Endodermal cell (in vitro differentiated cells): Measurements from ENCODE around the gene SSBP3. TPM values are rescaled to one million over a fixed set of nuclear protein-coding genes. Genes with fewer than 3 reads are reported as not detected.

Source experiments
- DNase-seq: peaks from one replicate; pipeline ENCODE4 v3.0.0-alpha.2; 2017
- H3K27ac ChIP-seq: 2 replicates; pipeline ENCODE4 v1.5.1; 2013; ENCODE audit warnings: mild to moderate bottlenecking, low read depth, low read length, moderate library complexity
- H3K27me3 ChIP-seq: 2 replicates; pipeline ENCODE4 v1.6.1; 2013; ENCODE audit warnings: mild to moderate bottlenecking, low read length, moderate library complexity; ENCODE audit not compliant: insufficient read depth, control insufficient read depth, poor library complexity, severe bottlenecking
- H3K36me3 ChIP-seq: 2 replicates; pipeline ENCODE4 v1.7.0; 2013; ENCODE audit warnings: mild to moderate bottlenecking, low read length, moderate library complexity; ENCODE audit not compliant: control insufficient read depth, insufficient read depth
- H3K4me1 ChIP-seq: one replicate; pipeline ENCODE4 v1.7.0; 2013; ENCODE audit warnings: low read length; ENCODE audit not compliant: control insufficient read depth, insufficient read depth
- H3K4me3 ChIP-seq: 2 replicates; pipeline ENCODE4 v1.5.1; 2013; ENCODE audit warnings: mild to moderate bottlenecking, low read length, moderate library complexity
- H3K9ac ChIP-seq: 2 replicates; pipeline ENCODE4 v1.6.1; 2013; ENCODE audit warnings: mild to moderate bottlenecking, low read length, moderate library complexity; ENCODE audit not compliant: poor library complexity, severe bottlenecking; ENCODE audit errors: extremely low read depth
- H3K9me3 ChIP-seq: 2 replicates; pipeline ENCODE4 v1.6.1; 2013; ENCODE audit warnings: mild to moderate bottlenecking, low read length, moderate library complexity; ENCODE audit not compliant: control insufficient read depth
- H3K27ac Mint-ChIP-seq: 2 replicates; pipeline ENCODE4 v1.8.0; 2020; ENCODE audit warnings: mixed read lengths
- H3K27me3 Mint-ChIP-seq: 2 replicates; pipeline ENCODE4 v1.8.0; 2021; ENCODE audit warnings: mild to moderate bottlenecking, mixed read lengths; ENCODE audit not compliant: insufficient read depth
- H3K36me3 Mint-ChIP-seq: 2 replicates; pipeline ENCODE4 v1.8.0; 2020; ENCODE audit warnings: low read depth, mixed read lengths
- H3K4me1 Mint-ChIP-seq: 2 replicates; pipeline ENCODE4 v1.8.0; 2020; ENCODE audit warnings: mixed read lengths
- H3K4me3 Mint-ChIP-seq: 2 replicates; pipeline ENCODE4 v1.8.0; 2020; ENCODE audit warnings: mild to moderate bottlenecking, moderate library complexity, mixed read lengths
- H3K9me3 Mint-ChIP-seq: 2 replicates; pipeline ENCODE4 v1.8.0; 2020; ENCODE audit warnings: mild to moderate bottlenecking, mixed read lengths
- WGBS, 2 experiments: methylation state at CpG; one replicate each; pipeline versions ENCODE4 v1.1.5 to v1.1.7; 2013; ENCODE audit warnings: missing lambda C conversion rate in 2 of 2, mixed read lengths in 1 of 2; ENCODE audit not compliant: insufficient coverage in 1 of 2, insufficient read length in 1 of 2; 5-methylcytosine and 5-hydroxymethylcytosine counted together
- total RNA-seq, 2 donors: library from RNA; stranded (reverse); fragmentation: NEBNext Ultra II Directional in 1 of 2; extraction: Animal tissue kit (Norgen Biotek cat#: 25700) in 1 of 2; gene quantifications; 2 replicates in 1 of 2; 3 replicates in 1 of 2; pipeline ENCODE4 v1.2.1, GENCODE V29; 2021
- TF ChIP-seq, protein P1 (sequence below): fragments of 200-600 bp; sonication (generic); conservative IDR thresholded peaks from 2 replicates; pipeline ENCODE4 v1.5.0; 2021; ENCODE audit warnings: antibody characterized with exemption, mild to moderate bottlenecking

Gene SSBP3
- total RNA-seq, 2 donors from 2014 or later = 342 TPM

DNA sequence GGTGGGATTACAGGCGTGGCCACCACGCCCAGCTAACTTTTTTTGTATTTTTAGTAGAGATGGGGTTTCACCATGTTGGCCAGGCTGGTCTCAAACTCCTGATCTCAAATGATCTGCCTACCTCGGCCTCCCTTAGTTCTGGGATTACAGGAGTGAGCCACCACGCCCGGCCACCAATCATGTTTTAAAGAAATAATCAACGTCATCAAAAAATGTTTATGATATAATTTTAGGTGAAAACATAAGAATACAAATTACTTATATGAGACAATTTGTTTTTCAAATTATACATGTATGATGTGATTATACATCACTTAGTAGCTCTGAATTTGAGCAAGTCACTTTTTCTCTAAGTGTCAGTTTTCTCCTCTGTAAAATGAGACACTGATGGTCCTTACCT lies 31.6 kb upstream of the SSBP3 start:
- Mint-ChIP-seq H3K27me3 (no peaks in the 10 kb centered on the region), H3K36me3 (no peaks in the 10 kb centered on the region), H3K4me1 (peaks cover 4% of the 10 kb centered on the region), H3K4me3 (no peak overlapping the region), H3K9me3 (peaks cover 2% of the 10 kb centered on the region), H3K27ac (no peak overlapping the region)
- Histone ChIP-seq H3K9ac (no peak overlapping the region), H3K36me3 (no peaks in the 10 kb centered on the region), H3K9me3 (no peaks in the 10 kb centered on the region), H3K27ac (no peak overlapping the region), H3K4me1 (no peaks in the 10 kb centered on the region), H3K4me3 (no peak overlapping the region), H3K27me3 (no peaks in the 10 kb centered on the region)
- TF ChIP-seq, protein P1, sequence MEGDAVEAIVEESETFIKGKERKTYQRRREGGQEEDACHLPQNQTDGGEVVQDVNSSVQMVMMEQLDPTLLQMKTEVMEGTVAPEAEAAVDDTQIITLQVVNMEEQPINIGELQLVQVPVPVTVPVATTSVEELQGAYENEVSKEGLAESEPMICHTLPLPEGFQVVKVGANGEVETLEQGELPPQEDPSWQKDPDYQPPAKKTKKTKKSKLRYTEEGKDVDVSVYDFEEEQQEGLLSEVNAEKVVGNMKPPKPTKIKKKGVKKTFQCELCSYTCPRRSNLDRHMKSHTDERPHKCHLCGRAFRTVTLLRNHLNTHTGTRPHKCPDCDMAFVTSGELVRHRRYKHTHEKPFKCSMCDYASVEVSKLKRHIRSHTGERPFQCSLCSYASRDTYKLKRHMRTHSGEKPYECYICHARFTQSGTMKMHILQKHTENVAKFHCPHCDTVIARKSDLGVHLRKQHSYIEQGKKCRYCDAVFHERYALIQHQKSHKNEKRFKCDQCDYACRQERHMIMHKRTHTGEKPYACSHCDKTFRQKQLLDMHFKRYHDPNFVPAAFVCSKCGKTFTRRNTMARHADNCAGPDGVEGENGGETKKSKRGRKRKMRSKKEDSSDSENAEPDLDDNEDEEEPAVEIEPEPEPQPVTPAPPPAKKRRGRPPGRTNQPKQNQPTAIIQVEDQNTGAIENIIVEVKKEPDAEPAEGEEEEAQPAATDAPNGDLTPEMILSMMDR = no peak
- no peak for DNase-seq
- 84 to 92% methylated on average over 2 to 5 of the region's 6 CpGs for WGBS, 2 experiments

DNA sequence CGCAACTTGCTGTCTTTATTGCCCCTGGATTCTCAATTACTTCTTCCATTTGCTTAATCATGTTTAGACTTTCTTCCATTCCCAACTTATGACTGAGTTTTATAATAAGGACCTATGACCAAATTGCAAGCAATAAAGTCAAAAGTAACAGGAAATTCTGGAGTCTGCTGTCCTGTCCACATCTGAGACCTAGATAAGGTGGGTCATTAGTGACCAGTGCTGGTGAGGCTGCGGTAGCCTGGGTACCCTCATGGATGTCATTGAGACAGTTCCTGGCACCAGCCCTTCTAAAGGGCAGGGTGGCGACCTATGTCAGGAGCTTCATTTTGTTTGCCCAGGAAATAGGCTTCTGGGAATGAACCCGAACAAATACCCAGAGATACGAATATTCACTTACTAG lies 30.6 kb upstream of the SSBP3 start:
- DNase-seq = no peak
- Histone ChIP-seq H3K9me3 (no peaks in the 10 kb centered on the region), H3K27me3 (no peaks in the 10 kb centered on the region), H3K36me3 (no peaks in the 10 kb centered on the region), H3K4me1 (no peaks in the 10 kb centered on the region), H3K27ac (no peak overlapping the region), H3K9ac (no peak overlapping the region), H3K4me3 (no peak overlapping the region)
- Mint-ChIP-seq H3K4me1 (no peaks in the 10 kb centered on the region), H3K36me3 (no peaks in the 10 kb centered on the region), H3K27ac (no peak overlapping the region), H3K27me3 (no peaks in the 10 kb centered on the region), H3K9me3 (peaks cover 2% of the 10 kb centered on the region), H3K4me3 (no peak overlapping the region)
- TF ChIP-seq, protein P1 = no peak
- WGBS, 2 experiments = 83 to 88% methylated on average over 5 of the region's 5 CpGs

DNA sequence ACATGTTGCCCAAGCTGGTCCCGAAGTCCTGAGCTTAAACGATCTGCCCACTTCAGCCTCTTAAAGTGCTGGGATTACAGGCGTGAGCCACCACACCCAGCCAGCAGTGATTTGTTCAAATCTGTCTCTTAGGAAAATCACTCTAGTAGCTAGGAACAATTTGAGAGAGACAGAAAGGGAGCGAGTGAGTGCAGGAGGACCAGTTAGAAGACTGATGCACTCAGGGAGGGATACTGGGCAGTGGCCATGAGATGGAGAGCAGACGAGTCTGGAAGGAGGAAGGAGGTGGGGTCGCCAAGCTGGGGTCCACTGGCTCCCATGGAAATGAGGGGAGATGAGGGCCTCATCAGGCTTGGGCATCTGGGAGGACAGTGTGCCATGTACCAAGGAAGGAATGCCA lies 23.6 kb upstream of the SSBP3 start:
- WGBS, 2 experiments = 91 to 100% methylated on average over 6 of the region's 6 CpGs
- H3K27ac ChIP-seq = no peak overlapping the region
- H3K9ac ChIP-seq = no peak overlapping the region
- no peaks in the 10 kb centered on the region for H3K36me3 ChIP-seq
- no peak overlapping the region for H3K27ac Mint-ChIP-seq
- no peak overlapping the region for H3K4me3 ChIP-seq
- TF ChIP-seq, protein P1 = no peak
- H3K4me1 Mint-ChIP-seq = no peaks in the 10 kb centered on the region
- peaks cover 8% of the 10 kb centered on the region for H3K9me3 ChIP-seq
- no peaks in the 10 kb centered on the region for H3K4me1 ChIP-seq
- DNase-seq = no peak
- H3K9me3 Mint-ChIP-seq = peaks cover 18% of the 10 kb centered on the region
- no peaks in the 10 kb centered on the region for H3K27me3 ChIP-seq
- peaks cover 3% of the 10 kb centered on the region for H3K27me3 Mint-ChIP-seq
- H3K36me3 Mint-ChIP-seq = peaks cover 6% of the 10 kb centered on the region
- no peak overlapping the region for H3K4me3 Mint-ChIP-seq
